Cerebellar nuclear complex (tissue), 1 donor: Measurements from ENCODE around the gene SLC30A10.
"Not testable (repeated sequence)": the region's sequence is repeated elsewhere in the genome, so short reads cannot be mapped to it uniquely, and the experiment has no call there.

ENCODE experiments used
- DNase-seq, 2 experiments: peaks; one replicate each; lab custom pipeline; 2025; lab: John Stamatoyannopoulos, UW

The SLC30A10 gene

DNA sequence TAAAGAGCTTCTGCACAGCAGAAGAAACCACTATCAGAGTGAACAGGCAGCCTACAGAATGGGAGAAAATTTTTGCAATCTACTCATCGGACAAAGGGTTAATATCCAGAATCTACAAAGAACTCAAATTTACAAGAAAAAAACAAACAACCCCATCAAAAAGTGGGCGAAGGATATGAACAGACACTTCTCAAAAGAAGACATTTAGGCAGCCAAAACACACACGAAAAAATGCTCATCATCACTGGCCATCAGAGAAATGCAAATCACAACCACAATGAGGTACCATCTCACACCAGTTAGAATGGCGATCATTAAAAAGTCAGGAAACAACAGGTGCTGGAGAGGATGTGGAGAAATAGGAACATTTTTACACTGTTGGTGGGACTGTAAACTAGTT lies 36.5 kb downstream of the SLC30A10 start:
- DNase-seq, result not testable (repeated sequence)

DNA sequence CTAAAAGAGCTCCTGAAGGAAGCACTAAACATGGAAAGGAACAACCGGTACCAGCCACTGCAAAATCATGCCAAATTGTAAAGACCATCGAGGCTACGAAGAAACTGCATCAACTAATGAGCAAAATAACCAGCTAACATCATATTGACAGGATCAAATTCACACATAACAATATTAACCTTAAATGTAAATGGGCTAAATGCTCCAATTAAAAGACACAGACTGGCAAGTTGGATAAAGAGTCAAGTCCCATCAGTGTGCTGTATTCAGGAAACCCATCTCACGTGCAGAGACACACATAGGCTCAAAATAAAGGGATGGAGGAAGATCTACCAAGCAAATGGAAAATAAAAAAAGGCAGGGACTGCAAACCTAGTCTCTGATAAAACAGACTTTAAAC lies 39.7 kb downstream of the SLC30A10 start:
- not testable (repeated sequence) for DNase-seq

DNA sequence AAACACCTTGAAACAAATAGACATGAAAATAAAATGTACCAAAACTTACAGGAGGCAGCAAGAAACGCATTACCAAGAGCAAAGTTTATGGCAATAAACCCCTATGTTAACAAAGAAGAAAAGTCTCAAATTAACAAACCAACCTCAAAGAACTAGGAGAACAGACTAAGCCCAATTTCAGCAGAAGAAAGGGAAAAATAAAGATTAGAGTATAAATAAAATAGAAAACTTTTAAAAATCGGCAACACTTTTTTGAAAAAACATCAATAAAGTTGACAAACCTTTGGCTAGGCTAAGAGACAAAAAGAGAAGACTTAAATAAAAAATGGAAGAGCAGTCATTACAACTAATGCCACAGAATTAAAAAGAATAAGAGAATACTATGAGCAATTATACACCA lies 42.7 kb downstream of the SLC30A10 start:
- no peak for DNase-seq

- DNase-seq, result no peak
These were observed 44.7 kb downstream of the SLC30A10 start for GRCh38 chr1:219883400-219884332.

- no peak for DNase-seq
These were observed 45.6 kb downstream of the SLC30A10 start for GRCh38 chr1:219882755-219883154.

DNA sequence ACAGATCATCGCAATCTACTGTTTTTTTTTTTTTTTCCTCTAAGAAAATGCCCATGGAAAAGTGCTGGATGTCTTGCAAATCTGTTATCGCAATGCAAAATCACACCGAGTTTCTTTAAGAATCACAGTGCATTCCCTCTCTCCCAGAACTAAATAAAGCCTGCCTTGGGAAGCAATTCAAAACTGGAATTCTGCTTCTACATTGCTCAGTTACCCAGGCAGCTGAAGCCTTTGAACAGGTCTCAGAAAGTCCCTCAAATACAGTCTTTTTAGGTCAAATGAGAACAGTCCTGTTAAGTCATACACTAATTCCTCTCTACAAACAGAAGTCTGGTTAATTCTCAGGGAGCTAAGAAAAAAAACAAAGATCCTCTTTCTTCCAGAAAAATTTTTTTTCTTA lies 46.3 kb downstream of the SLC30A10 start:
- DNase-seq, result no peak

DNA sequence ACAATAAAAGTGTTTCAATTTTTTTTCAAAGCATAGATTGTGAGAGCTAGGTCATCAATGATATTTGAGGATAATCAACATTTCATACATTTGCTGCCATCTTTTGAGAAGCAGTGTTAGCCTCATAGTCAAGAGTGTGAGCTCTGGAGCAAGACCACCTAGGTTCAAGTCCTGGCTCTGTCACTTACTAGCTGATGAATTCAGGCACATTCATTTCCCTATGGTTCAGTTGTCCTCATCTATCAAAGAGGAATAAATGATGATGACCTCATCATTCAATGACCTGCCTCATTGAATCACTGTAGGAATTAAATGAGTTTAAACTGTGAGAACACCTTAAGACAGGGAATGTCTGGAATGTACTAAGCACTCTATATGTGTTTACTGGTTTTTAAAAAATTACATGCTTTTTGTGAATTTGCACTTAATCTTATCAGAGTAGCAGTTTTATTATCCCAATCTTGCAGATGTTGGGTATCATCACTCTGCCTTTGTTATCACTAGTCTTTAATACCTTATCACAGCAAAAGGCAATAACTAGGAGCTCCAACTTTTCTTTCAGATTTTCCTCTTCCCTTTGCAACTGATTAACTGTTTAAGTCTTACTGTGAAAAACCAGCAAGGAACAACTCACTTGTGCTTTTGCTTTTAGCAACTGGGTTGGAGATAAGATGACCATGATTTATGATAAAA lies 47.4 kb downstream of the SLC30A10 start:
- no peak for DNase-seq

GRCh38 chr1:219876798-219877209 lies 51.6 kb downstream of the SLC30A10 start:
- DNase-seq, result no peak

DNA sequence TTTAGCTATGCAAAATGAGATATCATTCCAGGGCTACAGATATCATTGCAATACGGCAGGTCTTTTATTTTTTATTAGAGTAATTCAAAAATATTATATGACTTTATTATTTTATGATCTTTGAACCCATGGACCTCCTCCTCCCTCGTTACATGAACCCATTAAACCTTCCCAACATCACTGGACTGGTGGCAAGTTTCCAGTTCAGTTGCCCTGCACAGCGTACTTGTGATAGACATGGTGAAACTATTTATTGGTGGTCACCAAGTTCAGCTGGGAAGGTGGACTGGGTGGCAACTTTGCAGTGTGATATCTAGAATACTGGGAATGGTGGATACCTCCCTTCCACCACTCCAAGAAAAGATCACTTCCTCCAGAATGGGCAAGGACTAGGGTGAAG lies 52.5 kb downstream of the SLC30A10 start:
- no peak for DNase-seq

- DNase-seq, result not testable (repeated sequence)
These were observed 55.8 kb downstream of the SLC30A10 start for GRCh38 chr1:219872538-219872937.

- DNase-seq, result no peak
These were observed 56.8 kb downstream of the SLC30A10 start for GRCh38 chr1:219871427-219872057.

- DNase-seq, result not testable (repeated sequence)
These were observed 59.7 kb downstream of the SLC30A10 start for GRCh38 chr1:219868615-219869014.
